Kidney (tissue), 14 donors: ENCODE data around the gene HPCAL1. TPM values are rescaled to one million over a fixed set of nuclear protein-coding genes. Genes with fewer than 3 reads are reported as not detected.

Experiments
- DNase-seq, 5 donors: peaks; one replicate each; pipeline ENCODE4 v3.0.0-alpha.2; 2013 to 2020
- FAIRE-seq: peaks from 2 replicates; lab custom pipeline; 2012; peaks lifted over from hg19 to GRCh38; lab: Jason Lieb, UNC
- H3K27ac ChIP-seq, 2 donors: one replicate each; pipeline ENCODE4 v1.7.0; 2013; ENCODE audit warnings: low read depth in 2 of 2, low read length in 2 of 2, inconsistent platforms in 1 of 2
- H3K27me3 ChIP-seq: one replicate; pipeline ENCODE4 v1.7.1; 2013; ENCODE audit warnings: low read length, inconsistent platforms; ENCODE audit not compliant: control insufficient read depth, insufficient read depth
- H3K36me3 ChIP-seq, 3 donors: one replicate each; pipeline versions ENCODE4 v1.7.0 to v1.7.1; 2013; ENCODE audit warnings: low read length in 3 of 3, control low read depth in 1 of 3, inconsistent platforms in 1 of 3; ENCODE audit not compliant: insufficient read depth in 3 of 3, control insufficient read depth in 2 of 3
- H3K4me1 ChIP-seq, 3 donors: one replicate each; pipeline versions ENCODE4 v1.7.0 to v1.7.1; 2013; ENCODE audit warnings: low read length in 3 of 3, inconsistent platforms in 1 of 3, low read depth in 1 of 3; ENCODE audit not compliant: control insufficient read depth in 2 of 3, insufficient read depth in 2 of 3
- H3K4me3 ChIP-seq, 3 donors: one replicate each; pipeline versions ENCODE4 v1.7.0 to v1.8.1; 2013; ENCODE audit warnings: low read length in 3 of 3, control low read depth in 1 of 3, inconsistent platforms in 1 of 3
- H3K9ac ChIP-seq, 3 donors: one replicate each; pipeline versions ENCODE4 v1.7.0 to v1.7.1; 2013; ENCODE audit warnings: low read length in 3 of 3, control low read depth in 1 of 3, inconsistent platforms in 1 of 3
- H3K9me3 ChIP-seq, 3 donors: one replicate each; pipeline versions ENCODE4 v1.7.0 to v1.7.1; 2013; ENCODE audit warnings: low read length in 3 of 3, control low read depth in 1 of 3, inconsistent platforms in 1 of 3; ENCODE audit not compliant: control insufficient read depth in 2 of 3, insufficient read depth in 1 of 3
- intact Hi-C: fragments of 100-400 bp; cut with DNase I; formaldehyde crosslinking; loops from one replicate; pipeline ENCODE4 v1.11.1; 2022
- polyA plus RNA-seq: library from polyadenylated mRNA; stranded (reverse); fragments of 350-450 nt; fragmentation: Illumina TruSeq; extraction: RNeasy Lipid Tissue Mini Kit (QIAGEN cat#74804); gene quantifications from one replicate; pipeline ENCODE4 v1.2.3, GENCODE V29; 2014; ENCODE audit warnings: low read depth, low replicate concordance; ENCODE audit not compliant: insufficient read depth
- total RNA-seq: library from RNA; stranded (reverse); fragmentation: NEBNext Ultra II Directional; extraction: Animal tissue kit (Norgen Biotek cat#: 25700); gene quantifications from one replicate; pipeline ENCODE4 v1.2.1, GENCODE V29; 2021
- TF ChIP-seq, protein P1 (sequence below): IDR thresholded peaks from 3 replicates; pipeline ENCODE4 v1.5.1; 2012; ENCODE audit warnings: mild to moderate bottlenecking, moderate library complexity, borderline replicate concordance; ENCODE audit not compliant: insufficient read depth; ENCODE audit errors: extremely low read depth
- donor health status: control.
- donor health status: control.
- donor health status: control.
- donor health status: control.
- donor health status: control.
- donor health status: DM: yes; HTN: yes; CAD: no.
- donor health status: Normal renal cell carcinoma (clear cell type).

Gene HPCAL1
- total and polyA plus RNA-seq, 2 donors from 2014 or later = 47.3 to 121 TPM

DNA sequence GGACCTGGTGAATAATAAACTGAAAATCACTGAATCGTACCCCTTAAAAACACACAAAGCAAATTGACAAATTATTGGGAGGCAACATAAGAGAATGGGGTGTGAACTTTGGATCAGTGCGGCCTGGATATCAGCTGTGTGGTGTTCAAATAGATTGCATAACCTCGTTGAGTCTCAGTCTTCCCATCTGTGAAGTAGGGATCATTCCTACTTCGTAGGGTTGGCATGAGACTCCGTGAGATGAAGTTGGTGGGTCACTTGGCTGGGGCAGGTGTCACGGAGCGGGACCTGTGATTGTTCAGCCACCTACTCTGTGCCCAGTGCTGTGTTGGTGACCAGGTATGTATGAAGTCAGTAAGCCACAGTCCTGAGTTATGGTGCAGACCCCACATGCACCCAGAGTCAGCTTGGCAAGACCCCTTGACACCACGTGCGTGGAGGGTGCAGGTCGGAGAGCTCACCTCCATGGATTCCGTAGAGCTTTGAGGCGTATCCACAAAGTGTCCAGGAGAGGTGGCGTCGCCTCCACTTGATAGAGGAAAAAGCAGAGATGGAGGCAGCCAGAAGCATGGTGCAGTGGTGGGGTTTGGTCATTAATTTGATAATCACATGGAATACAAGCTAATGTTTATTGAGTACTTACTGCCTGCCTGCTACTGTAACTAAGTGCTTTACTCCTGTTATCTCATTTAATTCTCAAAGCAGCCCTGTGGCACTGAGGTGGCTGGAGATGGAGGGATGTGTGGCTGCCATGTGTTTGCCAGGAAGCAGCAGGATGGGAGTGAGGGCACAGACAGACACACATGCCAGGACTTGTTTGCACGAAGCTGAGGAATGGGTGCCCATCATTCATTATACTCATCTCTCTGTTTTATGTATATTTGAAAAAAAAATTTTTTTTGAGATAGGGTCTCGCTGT is 35.8 kb downstream of the HPCAL1 start:
- peaks cover 0 to 6% (median 0%) of the 10 kb centered on the region in 3 donors for H3K9me3 ChIP-seq
- DNase-seq (no peak), FAIRE-seq (no peak)
- no peaks in the 10 kb centered on the region for H3K27me3 ChIP-seq
- TF ChIP-seq, protein P1, sequence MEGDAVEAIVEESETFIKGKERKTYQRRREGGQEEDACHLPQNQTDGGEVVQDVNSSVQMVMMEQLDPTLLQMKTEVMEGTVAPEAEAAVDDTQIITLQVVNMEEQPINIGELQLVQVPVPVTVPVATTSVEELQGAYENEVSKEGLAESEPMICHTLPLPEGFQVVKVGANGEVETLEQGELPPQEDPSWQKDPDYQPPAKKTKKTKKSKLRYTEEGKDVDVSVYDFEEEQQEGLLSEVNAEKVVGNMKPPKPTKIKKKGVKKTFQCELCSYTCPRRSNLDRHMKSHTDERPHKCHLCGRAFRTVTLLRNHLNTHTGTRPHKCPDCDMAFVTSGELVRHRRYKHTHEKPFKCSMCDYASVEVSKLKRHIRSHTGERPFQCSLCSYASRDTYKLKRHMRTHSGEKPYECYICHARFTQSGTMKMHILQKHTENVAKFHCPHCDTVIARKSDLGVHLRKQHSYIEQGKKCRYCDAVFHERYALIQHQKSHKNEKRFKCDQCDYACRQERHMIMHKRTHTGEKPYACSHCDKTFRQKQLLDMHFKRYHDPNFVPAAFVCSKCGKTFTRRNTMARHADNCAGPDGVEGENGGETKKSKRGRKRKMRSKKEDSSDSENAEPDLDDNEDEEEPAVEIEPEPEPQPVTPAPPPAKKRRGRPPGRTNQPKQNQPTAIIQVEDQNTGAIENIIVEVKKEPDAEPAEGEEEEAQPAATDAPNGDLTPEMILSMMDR = no peak
- H3K4me1 ChIP-seq = peaks cover 0 to 2% (median 1%) of the 10 kb centered on the region in 3 donors
- no peak overlapping the region for H3K4me3 ChIP-seq
- H3K36me3 ChIP-seq = no peaks in the 10 kb centered on the region
- intact Hi-C loops = no loop called here
- no peak overlapping the region for H3K27ac ChIP-seq
- H3K9ac ChIP-seq = no peak overlapping the region

DNA sequence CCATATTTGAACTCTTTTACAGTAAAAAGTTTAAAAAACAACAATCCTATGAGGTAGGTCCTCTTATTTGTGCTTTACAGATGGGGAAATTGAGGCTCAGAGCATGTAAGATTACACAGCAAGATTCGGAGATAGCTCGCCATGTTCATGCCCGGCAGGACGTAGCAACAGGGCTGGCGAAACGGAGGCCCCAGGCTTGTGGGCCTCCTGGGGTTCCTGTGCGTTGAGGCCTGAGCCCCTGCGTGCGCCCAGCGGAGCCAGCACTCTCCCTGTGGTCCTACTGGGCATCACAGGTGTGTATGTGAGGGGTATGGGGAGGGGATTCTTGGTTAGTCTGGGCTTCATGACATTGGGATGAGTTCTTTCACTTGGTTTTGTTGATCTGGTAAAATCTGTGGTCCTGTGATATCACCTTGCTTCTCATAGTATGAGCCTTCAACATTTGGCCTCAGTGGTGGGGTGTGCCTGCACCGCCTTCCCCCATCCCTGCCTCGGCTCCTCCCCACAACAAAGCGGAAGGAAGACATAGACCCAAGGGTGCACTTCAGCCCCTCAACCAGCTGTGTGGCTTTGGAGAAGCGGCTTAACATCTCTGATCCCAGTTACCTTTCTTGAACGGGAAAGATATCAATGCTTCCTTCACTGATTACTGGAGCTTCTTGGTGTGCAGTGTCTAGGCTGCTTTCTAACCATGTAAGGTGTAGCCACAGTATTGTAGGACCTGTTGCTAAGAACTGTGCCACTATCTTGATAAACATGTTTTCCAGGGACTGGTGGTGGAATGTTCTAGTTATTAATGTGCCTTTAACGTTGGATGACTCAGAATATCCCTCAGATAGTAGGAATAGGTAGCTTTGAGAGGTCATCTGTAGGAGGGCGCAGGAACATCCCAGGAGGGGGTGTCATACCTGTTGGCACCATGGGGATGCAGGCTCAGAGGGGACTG is 37.2 kb downstream of the HPCAL1 start:
- no peak for FAIRE-seq
- H3K27ac ChIP-seq = no peak overlapping the region
- intact Hi-C loops = no loop called here

DNA sequence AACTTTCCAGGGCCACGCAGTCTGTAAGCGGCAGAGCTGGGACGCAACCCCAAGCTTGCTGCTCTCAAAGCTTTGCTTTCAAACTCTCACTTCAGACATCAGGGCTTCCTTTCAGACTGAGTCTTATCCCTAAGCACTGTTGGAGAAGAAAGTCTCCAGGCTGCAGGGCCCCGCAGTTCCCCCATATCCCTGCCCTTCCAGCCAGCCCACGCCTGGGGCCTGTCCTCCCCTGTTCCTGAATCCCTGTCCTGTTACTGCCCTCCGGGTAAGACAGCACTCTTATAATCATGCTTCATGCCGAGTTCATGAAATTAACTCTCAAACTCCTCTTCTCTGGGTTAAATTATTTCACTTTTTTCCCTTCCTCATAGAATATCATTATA is 37.9 kb downstream of the HPCAL1 start:
- no peaks in the 10 kb centered on the region for H3K27me3 ChIP-seq
- no peak overlapping the region for H3K9ac ChIP-seq
- FAIRE-seq (no peak), DNase-seq (no peak)
- no peak overlapping the region for H3K4me3 ChIP-seq
- TF ChIP-seq, protein P1 = no peak
- peaks cover 0 to under 1% (median 0%) of the 10 kb centered on the region in 3 donors for H3K9me3 ChIP-seq
- no peak overlapping the region for H3K27ac ChIP-seq
- intact Hi-C loops = no loop called here
- H3K4me1 ChIP-seq = peaks cover 0 to 14% (median under 1%) of the 10 kb centered on the region in 3 donors
- H3K36me3 ChIP-seq = no peaks in the 10 kb centered on the region

More for the DNA sequence above, 37.2 kb downstream of the HPCAL1 start:
- Histone ChIP-seq H3K9ac (no peak overlapping the region), H3K27me3 (no peaks in the 10 kb centered on the region), H3K9me3 (peaks cover 0 to 6% (median 0%) of the 10 kb centered on the region in 3 donors), H3K36me3 (no peaks in the 10 kb centered on the region), H3K4me1 (peaks cover 0 to 10% (median 0%) of the 10 kb centered on the region in 3 donors), H3K4me3 (no peak overlapping the region)
- DNase-seq = no peak
- TF ChIP-seq, protein P1 = no peak
